Right cardiac atrium (tissue), 5 donors: ENCODE measurements around the gene UBE2D4. TPM values are rescaled to one million over a fixed set of nuclear protein-coding genes. Genes with fewer than 3 reads are reported as not detected.

Experiments
- ATAC-seq, 2 donors: fragments of 200-7000 bp; cut with Tn5 transposase; one replicate each; pipeline versions ENCODE4 v1.8.0 to v1.9.1; 2020; ENCODE audit warnings: moderate library complexity in 2 of 2, mild to moderate bottlenecking in 1 of 2
- DNase-seq, 3 donors: peaks; one replicate each; pipeline ENCODE4 v3.0.0-alpha.2; 2020
- H3K27ac ChIP-seq: one replicate; pipeline ENCODE4 v1.5.1; 2013; ENCODE audit warnings: mild to moderate bottlenecking, low read length, control low read depth, moderate library complexity
- H3K27me3 ChIP-seq: one replicate; pipeline ENCODE4 v1.6.1; 2013; ENCODE audit not compliant: control insufficient read depth, insufficient read depth
- H3K4me1 ChIP-seq: one replicate; pipeline ENCODE4 v1.6.1; 2013; ENCODE audit warnings: low read length; ENCODE audit not compliant: control insufficient read depth, insufficient read depth
- H3K4me3 ChIP-seq: one replicate; pipeline ENCODE4 v1.5.1; 2013; ENCODE audit warnings: low read length, control low read depth
- H3K9me3 ChIP-seq: one replicate; pipeline ENCODE4 v1.6.1; 2013; ENCODE audit warnings: low read length; ENCODE audit not compliant: control insufficient read depth
- WGBS: extraction: QIAGEN DNeasy Blood & Tissue Kit; methylation state at CpG from one replicate; pipeline ENCODE4 v1.1.7; 2013; 5-methylcytosine and 5-hydroxymethylcytosine counted together
- intact Hi-C, 4 donors: fragments of 100-400 bp; cut with DNase I; formaldehyde crosslinking; loops; one replicate each; pipeline versions ENCODE4 v1.11.0 to v1.14.0; 2022 to 2023
- polyA plus RNA-seq: library from polyadenylated mRNA; stranded (reverse); fragments of 200-250 nt; gene quantifications from one replicate; pipeline ENCODE4 v1.2.3, GENCODE V29; 2013
- total RNA-seq, 4 donors: library from RNA; stranded (reverse); fragmentation: NEBNext Ultra II Directional; extraction: Animal tissue kit (Norgen Biotek cat#: 25700); gene quantifications; one replicate each; pipeline ENCODE4 v1.2.1, GENCODE V29; 2021
- donor health status: healthy with polysubstance abuse.
- donor health status: DM: no; HTN: yes; CAD: no.
- donor health status: DM: no; HTN: no; CAD: no.
- donor health status: DM: no; HTN: yes; CAD: no; lungs with severe emphysema.
- donor health status: DM: yes; HTN: yes; CAD: no.

UBE2D4 gene
- total and polyA plus RNA-seq, 5 donors, result 40.6 to 53.4 (median 46.2) TPM

- H3K9me3 ChIP-seq, result no peaks in the 10 kb centered on the region
- ATAC-seq, result no peak
- no peaks in the 10 kb centered on the region for H3K4me1 ChIP-seq
- no peak overlapping the region for H3K27ac ChIP-seq
- no peak overlapping the region for H3K4me3 ChIP-seq
- DNase-seq, result no peak
- no peaks in the 10 kb centered on the region for H3K27me3 ChIP-seq
- 91% methylated on average over 5 of the region's 5 CpGs for WGBS
- intact Hi-C loops, result no loop called here
Measured at GRCh38 chr7:43915907-43916306, 10.3 kb upstream of the UBE2D4 start.

- ATAC-seq (no peak), DNase-seq (no peak)
- 64% methylated on average over 2 of the region's 2 CpGs for WGBS
- Histone ChIP-seq H3K4me3 (no peak overlapping the region), H3K9me3 (no peaks in the 10 kb centered on the region), H3K27ac (no peak overlapping the region), H3K27me3 (no peaks in the 10 kb centered on the region), H3K4me1 (no peaks in the 10 kb centered on the region)
- intact Hi-C loops, result no loop called here
Measured at GRCh38 chr7:43921423-43921822, 4.8 kb upstream of the UBE2D4 start.

- no peaks in the 10 kb centered on the region for H3K9me3 ChIP-seq
- H3K27ac ChIP-seq, result no peak overlapping the region
- no peak for ATAC-seq
- H3K27me3 ChIP-seq, result no peaks in the 10 kb centered on the region
- WGBS, result 91% methylated on average over 4 of the region's 4 CpGs
- intact Hi-C loops, result no loop called here
- no peak for DNase-seq
- no peak overlapping the region for H3K4me3 ChIP-seq
- H3K4me1 ChIP-seq, result no peaks in the 10 kb centered on the region
Measured at GRCh38 chr7:43922726-43923125, 3.5 kb upstream of the UBE2D4 start.

DNA sequence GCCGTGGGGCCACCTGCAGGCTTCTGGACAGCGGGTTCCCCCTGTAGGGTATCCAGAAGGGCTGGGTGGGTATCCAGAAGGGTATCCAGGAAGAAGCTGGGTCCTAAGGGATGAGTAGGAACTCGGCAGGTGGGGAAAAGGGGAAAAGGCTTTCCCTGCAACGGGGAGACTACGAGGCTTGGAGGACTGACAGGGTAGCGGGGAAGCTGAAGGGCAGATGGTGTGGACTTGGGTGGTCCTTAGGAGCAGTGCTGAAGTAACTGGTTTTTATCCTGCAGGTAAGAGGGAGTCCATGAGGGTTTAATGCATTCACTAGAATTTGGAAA lies 525 bp downstream of the UBE2D4 start:
- no peaks in the 10 kb centered on the region for H3K4me1 ChIP-seq
- H3K4me3 ChIP-seq, result peak overlapping the region; percentile 60
- DNase-seq, result no peak
- 5% methylated on average over 6 of the region's 6 CpGs for WGBS
- no peaks in the 10 kb centered on the region for H3K9me3 ChIP-seq
- H3K27me3 ChIP-seq, result no peaks in the 10 kb centered on the region
- peak overlapping the region; percentile 88 for H3K27ac ChIP-seq
- ATAC-seq, result peak in 1 of 2 donors; percentile 24
- intact Hi-C loops, result no loop called here

- ATAC-seq (no peak), DNase-seq (no peak)
- Histone ChIP-seq H3K4me1 (no peaks in the 10 kb centered on the region), H3K27me3 (no peaks in the 10 kb centered on the region), H3K9me3 (no peaks in the 10 kb centered on the region), H3K4me3 (no peak overlapping the region), H3K27ac (no peak overlapping the region)
- intact Hi-C loops, result no loop called here
- WGBS, result 97% methylated on average over 4 of the region's 4 CpGs
Measured at GRCh38 chr7:43927810-43928209, 1.6 kb downstream of the UBE2D4 start.

GRCh38 chr7:43929529-43930457 lies 3.6 kb downstream of the UBE2D4 start:
- intact Hi-C loops, result no loop called here
- H3K4me3 ChIP-seq, result no peak overlapping the region
- 92% methylated on average over 5 of the region's 5 CpGs for WGBS
- H3K27ac ChIP-seq, result no peak overlapping the region
- H3K27me3 ChIP-seq, result no peaks in the 10 kb centered on the region
- no peaks in the 10 kb centered on the region for H3K9me3 ChIP-seq
- H3K4me1 ChIP-seq, result no peaks in the 10 kb centered on the region
- DNase-seq (no peak), ATAC-seq (no peak)

DNA sequence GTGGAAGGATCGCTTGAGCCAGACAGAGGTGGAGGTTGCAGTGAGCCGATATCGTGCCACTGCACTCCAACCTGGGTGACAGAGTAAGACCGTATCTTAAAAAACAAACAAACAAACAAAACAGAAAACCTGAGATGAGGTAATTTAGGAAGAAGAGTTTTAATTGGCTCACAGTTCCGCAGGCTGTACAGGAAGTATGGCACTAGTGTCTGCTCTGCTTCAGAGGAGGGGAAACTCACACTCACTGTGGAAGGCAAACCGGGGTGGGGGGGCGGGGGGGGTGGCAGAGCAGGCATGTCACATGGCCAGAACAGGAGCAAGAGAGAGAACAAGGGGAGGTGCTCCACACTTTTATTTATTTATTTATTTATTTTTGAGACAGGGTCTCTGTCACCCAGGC lies 5.1 kb downstream of the UBE2D4 start:
- Histone ChIP-seq H3K4me3 (no peak overlapping the region), H3K27me3 (no peaks in the 10 kb centered on the region), H3K27ac (no peak overlapping the region), H3K9me3 (no peaks in the 10 kb centered on the region), H3K4me1 (no peaks in the 10 kb centered on the region)
- intact Hi-C loops, result no loop called here
- WGBS, result 84% methylated on average over 7 of the region's 7 CpGs
- ATAC-seq, result no peak
- DNase-seq, result no peak

- H3K27me3 ChIP-seq, result no peaks in the 10 kb centered on the region
- ATAC-seq, result no peak
- intact Hi-C loops, result no loop called here
- H3K9me3 ChIP-seq, result no peaks in the 10 kb centered on the region
- no peak overlapping the region for H3K4me3 ChIP-seq
- no peak overlapping the region for H3K27ac ChIP-seq
- DNase-seq, result no peak
- 93% methylated on average over 3 of the region's 3 CpGs for WGBS
- no peaks in the 10 kb centered on the region for H3K4me1 ChIP-seq
Measured at GRCh38 chr7:43933902-43934560, 7.8 kb downstream of the UBE2D4 start.

DNA sequence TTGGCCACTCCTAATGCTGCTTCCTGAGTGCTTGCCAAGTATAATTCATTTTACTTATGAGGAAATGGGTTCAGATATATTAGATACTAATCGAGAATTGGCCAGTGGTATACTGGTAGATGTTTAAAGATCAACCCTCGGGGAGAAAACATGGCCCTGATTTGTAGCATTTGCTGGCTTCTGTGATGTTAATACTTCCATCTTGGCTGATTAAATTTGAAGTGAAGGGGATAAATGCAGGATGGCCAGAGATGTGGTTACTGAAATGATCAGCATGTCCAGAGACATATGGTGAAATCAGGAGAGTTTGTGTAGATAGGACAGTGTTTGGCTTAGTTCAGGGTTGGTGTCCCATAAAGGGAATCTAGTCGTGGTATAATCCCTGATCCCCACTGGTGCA lies 11.2 kb downstream of the UBE2D4 start:
- no peak for ATAC-seq
- Histone ChIP-seq H3K4me1 (no peaks in the 10 kb centered on the region), H3K4me3 (no peak overlapping the region), H3K9me3 (no peaks in the 10 kb centered on the region), H3K27me3 (no peaks in the 10 kb centered on the region), H3K27ac (no peak overlapping the region)
- 59% methylated on average over 3 of the region's 3 CpGs for WGBS
- intact Hi-C loops, result no loop called here
- no peak for DNase-seq

GRCh38 chr7:43938892-43939482 lies 12.8 kb downstream of the UBE2D4 start:
- Histone ChIP-seq H3K4me3 (no peak overlapping the region), H3K4me1 (no peaks in the 10 kb centered on the region), H3K27ac (no peak overlapping the region), H3K27me3 (no peaks in the 10 kb centered on the region), H3K9me3 (no peaks in the 10 kb centered on the region)
- DNase-seq, result no peak
- WGBS, result 95% methylated on average over 4 of the region's 4 CpGs
- intact Hi-C loops, result no loop called here
- no peak for ATAC-seq

DNA sequence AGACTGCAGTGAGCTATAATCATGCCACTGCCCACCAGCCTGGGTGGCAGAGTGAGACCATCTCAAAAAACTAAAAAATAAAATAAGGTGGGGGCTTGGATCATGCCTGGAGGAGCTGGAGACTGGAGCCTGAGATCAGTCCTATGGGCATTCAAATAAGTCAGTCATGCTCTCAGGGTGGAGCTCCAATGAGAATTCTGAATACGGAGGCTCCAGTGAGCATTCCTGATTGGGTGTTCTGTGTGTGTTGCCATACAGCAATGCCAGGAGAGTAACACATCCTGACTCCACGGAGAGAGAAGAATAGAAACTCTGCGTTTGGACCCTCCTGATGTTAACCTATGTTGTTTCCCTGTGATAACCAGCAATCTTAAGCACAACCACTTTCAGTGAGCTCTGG lies 16.0 kb downstream of the UBE2D4 start:
- no peak overlapping the region for H3K27ac ChIP-seq
- no peak for DNase-seq
- WGBS, result 69% methylated on average over 3 of the region's 3 CpGs

More for the DNA sequence above, 16.0 kb downstream of the UBE2D4 start:
- H3K4me3 ChIP-seq, result no peak overlapping the region
- no peaks in the 10 kb centered on the region for H3K4me1 ChIP-seq
- H3K9me3 ChIP-seq, result no peaks in the 10 kb centered on the region
- ATAC-seq, result no peak
- H3K27me3 ChIP-seq, result no peaks in the 10 kb centered on the region
- intact Hi-C loops, result no loop called here
